Astrocyte (in vitro differentiated cells and primary cell): ENCODE data around the gene CD59.

Source experiments
- CTCF ChIP-seq: IDR thresholded peaks from 2 replicates; pipeline ENCODE4 v1.5.1; 2011; ENCODE audit warnings: low read depth, mild to moderate bottlenecking, inconsistent platforms, low read length, moderate library complexity; ENCODE audit not compliant: insufficient read depth
- EZH2 ChIP-seq: IDR thresholded peaks from 2 replicates; pipeline ENCODE4 v1.6.1; 2012; ENCODE audit warnings: mild to moderate bottlenecking, low read length, inconsistent platforms; ENCODE audit not compliant: insufficient read depth

GRCh38 chr11:33685082-33685481 lies 51.1 kb downstream of the CD59 start:
- no peak for TF ChIP-seq CTCF
- no peak for TF ChIP-seq EZH2
